Measurements from ENCODE around the gene GULP1. TPM values are rescaled to one million over a fixed set of nuclear protein-coding genes. Genes with fewer than 3 reads are reported as not detected.

The GULP1 gene
- polyA plus RNA-seq, 4 donors, result 7.1 to 33.7 (median 18.9) TPM

- FAIRE-seq, result no peak
Measured at GRCh38 chr2:188439986-188440385, 148.3 kb downstream of the GULP1 start.

GRCh38 chr2:188440849-188441248, 149.2 kb downstream of the GULP1 start:
- Histone ChIP-seq H3K9me3 (ENCODE audit: control insufficient read depth in 2 of 2, insufficient read depth in 1 of 2, low read depth in 1 of 2, low read length in 1 of 2) (no peaks in the 10 kb centered on the region), H3K4me1 (ENCODE audit: control insufficient read depth in 3 of 3, insufficient read depth in 2 of 3, low read depth in 1 of 3, low read length in 2 of 3) (no peaks in the 10 kb centered on the region), H3K27ac (ENCODE audit: low read depth in 1 of 3, low read length in 2 of 3) (no peak overlapping the region), H3K27me3 (ENCODE audit: control insufficient read depth in 3 of 3, insufficient read depth in 3 of 3, low read length in 3 of 3) (no peaks in the 10 kb centered on the region), H3K36me3 (ENCODE audit: control insufficient read depth in 3 of 3, insufficient read depth in 2 of 3, low read depth in 1 of 3, low read length in 3 of 3) (no peaks in the 10 kb centered on the region), H3K4me3 (ENCODE audit: low read depth in 1 of 3, low read length in 3 of 3) (no peak overlapping the region)
- DNase-seq, result no peak
- WGBS, 3 donors, result 49 to 54% (median 54%) methylated on average over 3 of the region's 3 CpGs
- FAIRE-seq, result no peak

More at GRCh38 chr2:188439986-188440385, 148.3 kb downstream of the GULP1 start:
- H3K27me3 ChIP-seq (ENCODE audit: control insufficient read depth in 3 of 3, insufficient read depth in 3 of 3, low read length in 3 of 3), result no peaks in the 10 kb centered on the region
- H3K4me1 ChIP-seq (ENCODE audit: control insufficient read depth in 3 of 3, insufficient read depth in 2 of 3, low read depth in 1 of 3, low read length in 2 of 3), result no peaks in the 10 kb centered on the region
- H3K4me3 ChIP-seq (ENCODE audit: low read depth in 1 of 3, low read length in 3 of 3), result no peak overlapping the region
- DNase-seq, result no peak
- H3K36me3 ChIP-seq (ENCODE audit: control insufficient read depth in 3 of 3, insufficient read depth in 2 of 3, low read depth in 1 of 3, low read length in 3 of 3), result no peaks in the 10 kb centered on the region
- H3K27ac ChIP-seq (ENCODE audit: low read depth in 1 of 3, low read length in 2 of 3), result no peak overlapping the region
- H3K9me3 ChIP-seq (ENCODE audit: control insufficient read depth in 2 of 2, insufficient read depth in 1 of 2, low read depth in 1 of 2, low read length in 1 of 2), result no peaks in the 10 kb centered on the region

- Histone ChIP-seq H3K4me3 (ENCODE audit: low read depth in 1 of 3, low read length in 3 of 3) (no peak overlapping the region), H3K4me1 (ENCODE audit: control insufficient read depth in 3 of 3, insufficient read depth in 2 of 3, low read depth in 1 of 3, low read length in 2 of 3) (no peaks in the 10 kb centered on the region), H3K9me3 (ENCODE audit: control insufficient read depth in 2 of 2, insufficient read depth in 1 of 2, low read depth in 1 of 2, low read length in 1 of 2) (no peaks in the 10 kb centered on the region), H3K27me3 (ENCODE audit: control insufficient read depth in 3 of 3, insufficient read depth in 3 of 3, low read length in 3 of 3) (no peaks in the 10 kb centered on the region), H3K36me3 (ENCODE audit: control insufficient read depth in 3 of 3, insufficient read depth in 2 of 3, low read depth in 1 of 3, low read length in 3 of 3) (no peaks in the 10 kb centered on the region), H3K27ac (ENCODE audit: low read depth in 1 of 3, low read length in 2 of 3) (no peak overlapping the region)
- 70 to 78% (median 77%) methylated on average over 1 of the region's 1 CpG for WGBS, 3 donors
- FAIRE-seq (no peak), DNase-seq (no peak)
Measured at GRCh38 chr2:188441288-188441947, 149.7 kb downstream of the GULP1 start.

- no peaks in the 10 kb centered on the region for H3K36me3 ChIP-seq (ENCODE audit: control insufficient read depth in 3 of 3, insufficient read depth in 2 of 3, low read depth in 1 of 3, low read length in 3 of 3)
- 78 to 86% (median 83%) methylated on average over 3 of the region's 3 CpGs for WGBS, 3 donors
- no peaks in the 10 kb centered on the region for H3K27me3 ChIP-seq (ENCODE audit: control insufficient read depth in 3 of 3, insufficient read depth in 3 of 3, low read length in 3 of 3)
- no peaks in the 10 kb centered on the region for H3K4me1 ChIP-seq (ENCODE audit: control insufficient read depth in 3 of 3, insufficient read depth in 2 of 3, low read depth in 1 of 3, low read length in 2 of 3)
- H3K27ac ChIP-seq (ENCODE audit: low read depth in 1 of 3, low read length in 2 of 3), result no peak overlapping the region
- no peak for DNase-seq
- no peak overlapping the region for H3K4me3 ChIP-seq (ENCODE audit: low read depth in 1 of 3, low read length in 3 of 3)
- no peaks in the 10 kb centered on the region for H3K9me3 ChIP-seq (ENCODE audit: control insufficient read depth in 2 of 2, insufficient read depth in 1 of 2, low read depth in 1 of 2, low read length in 1 of 2)
- no peak for FAIRE-seq
Measured at GRCh38 chr2:188443207-188443606, 151.5 kb downstream of the GULP1 start.

- no peaks in the 10 kb centered on the region for H3K4me1 ChIP-seq (ENCODE audit: control insufficient read depth in 3 of 3, insufficient read depth in 2 of 3, low read depth in 1 of 3, low read length in 2 of 3)
- no peaks in the 10 kb centered on the region for H3K36me3 ChIP-seq (ENCODE audit: control insufficient read depth in 3 of 3, insufficient read depth in 2 of 3, low read depth in 1 of 3, low read length in 3 of 3)
- no peak for DNase-seq
- no peaks in the 10 kb centered on the region for H3K27me3 ChIP-seq (ENCODE audit: control insufficient read depth in 3 of 3, insufficient read depth in 3 of 3, low read length in 3 of 3)
- no peak for FAIRE-seq
- 85 to 92% (median 91%) methylated on average over 3 of the region's 3 CpGs for WGBS, 3 donors
- no peaks in the 10 kb centered on the region for H3K9me3 ChIP-seq (ENCODE audit: control insufficient read depth in 2 of 2, insufficient read depth in 1 of 2, low read depth in 1 of 2, low read length in 1 of 2)
- H3K27ac ChIP-seq (ENCODE audit: low read depth in 1 of 3, low read length in 2 of 3), result no peak overlapping the region
- H3K4me3 ChIP-seq (ENCODE audit: low read depth in 1 of 3, low read length in 3 of 3), result no peak overlapping the region
Measured at GRCh38 chr2:188444106-188444835, 152.6 kb downstream of the GULP1 start.

- H3K4me1 ChIP-seq (ENCODE audit: control insufficient read depth in 3 of 3, insufficient read depth in 2 of 3, low read depth in 1 of 3, low read length in 2 of 3), result no peaks in the 10 kb centered on the region
- H3K36me3 ChIP-seq (ENCODE audit: control insufficient read depth in 3 of 3, insufficient read depth in 2 of 3, low read depth in 1 of 3, low read length in 3 of 3), result peaks cover 0 to 4% (median 0%) of the 10 kb centered on the region in 3 donors
- no peak for DNase-seq
- WGBS, 3 donors, result 90 to 92% (median 90%) methylated on average over 1 of the region's 1 CpG
- H3K9me3 ChIP-seq (ENCODE audit: control insufficient read depth in 2 of 2, insufficient read depth in 1 of 2, low read depth in 1 of 2, low read length in 1 of 2), result peaks cover 0 to 9% of the 10 kb centered on the region in 2 donors
- H3K27ac ChIP-seq (ENCODE audit: low read depth in 1 of 3, low read length in 2 of 3), result no peak overlapping the region
- H3K4me3 ChIP-seq (ENCODE audit: low read depth in 1 of 3, low read length in 3 of 3), result no peak overlapping the region
- no peaks in the 10 kb centered on the region for H3K27me3 ChIP-seq (ENCODE audit: control insufficient read depth in 3 of 3, insufficient read depth in 3 of 3, low read length in 3 of 3)
- no peak for FAIRE-seq
Measured at GRCh38 chr2:188449561-188449960, 157.9 kb downstream of the GULP1 start.

GRCh38 chr2:188449971-188450370, 158.3 kb downstream of the GULP1 start:
- DNase-seq (no peak), FAIRE-seq (no peak)
- Histone ChIP-seq H3K27ac (ENCODE audit: low read depth in 1 of 3, low read length in 2 of 3) (no peak overlapping the region), H3K27me3 (ENCODE audit: control insufficient read depth in 3 of 3, insufficient read depth in 3 of 3, low read length in 3 of 3) (no peaks in the 10 kb centered on the region), H3K9me3 (ENCODE audit: control insufficient read depth in 2 of 2, insufficient read depth in 1 of 2, low read depth in 1 of 2, low read length in 1 of 2) (peaks cover 0 to 13% of the 10 kb centered on the region in 2 donors), H3K36me3 (ENCODE audit: control insufficient read depth in 3 of 3, insufficient read depth in 2 of 3, low read depth in 1 of 3, low read length in 3 of 3) (peaks cover 0 to 4% (median 0%) of the 10 kb centered on the region in 3 donors), H3K4me3 (ENCODE audit: low read depth in 1 of 3, low read length in 3 of 3) (no peak overlapping the region), H3K4me1 (ENCODE audit: control insufficient read depth in 3 of 3, insufficient read depth in 2 of 3, low read depth in 1 of 3, low read length in 2 of 3) (no peaks in the 10 kb centered on the region)

GRCh38 chr2:188450732-188451483, 159.2 kb downstream of the GULP1 start:
- H3K4me3 ChIP-seq (ENCODE audit: low read depth in 1 of 3, low read length in 3 of 3), result no peak overlapping the region
- no peak overlapping the region for H3K27ac ChIP-seq (ENCODE audit: low read depth in 1 of 3, low read length in 2 of 3)
- no peak for DNase-seq
- WGBS, 3 donors, result 84 to 88% (median 85%) methylated on average over 2 of the region's 2 CpGs
- no peaks in the 10 kb centered on the region for H3K4me1 ChIP-seq (ENCODE audit: control insufficient read depth in 3 of 3, insufficient read depth in 2 of 3, low read depth in 1 of 3, low read length in 2 of 3)
- peaks cover 0 to 13% of the 10 kb centered on the region in 2 donors for H3K9me3 ChIP-seq (ENCODE audit: control insufficient read depth in 2 of 2, insufficient read depth in 1 of 2, low read depth in 1 of 2, low read length in 1 of 2)
- FAIRE-seq, result no peak
- H3K27me3 ChIP-seq (ENCODE audit: control insufficient read depth in 3 of 3, insufficient read depth in 3 of 3, low read length in 3 of 3), result no peaks in the 10 kb centered on the region
- H3K36me3 ChIP-seq (ENCODE audit: control insufficient read depth in 3 of 3, insufficient read depth in 2 of 3, low read depth in 1 of 3, low read length in 3 of 3), result peaks cover 0 to 4% (median 0%) of the 10 kb centered on the region in 3 donors

Measured in small intestine (tissue), 7 donors.